Neural progenitor cell (in vitro differentiated cells): ENCODE measurements around the gene TNRC18. TPM values are rescaled to one million over a fixed set of nuclear protein-coding genes. Genes with fewer than 3 reads are reported as not detected.

Source experiments
- DNase-seq: peaks from one replicate; pipeline ENCODE4 v3.0.0-alpha.2; 2016; ENCODE audit warnings: low spot score
- H2AFZ ChIP-seq: fragments of 200-600 bp; sonication (generic); replicated peaks from 2 replicates; pipeline ENCODE4 v1.6.1; 2016; ENCODE audit warnings: antibody characterized with exemption
- H3F3A ChIP-seq: fragments of 200-600 bp; sonication (generic); 2 replicates; pipeline ENCODE4 v1.6.1; 2016; ENCODE audit warnings: antibody characterized with exemption, low read depth
- H3K27ac ChIP-seq: fragments of 200-600 bp; sonication (generic); 2 replicates; pipeline ENCODE4 v1.5.1; 2016; ENCODE audit warnings: mild to moderate bottlenecking
- H3K27me3 ChIP-seq: fragments of 200-600 bp; sonication (generic); 2 replicates; pipeline ENCODE4 v1.6.1; 2016; ENCODE audit warnings: mild to moderate bottlenecking, moderate library complexity
- H3K36me3 ChIP-seq: fragments of 200-600 bp; sonication (generic); 2 replicates; pipeline ENCODE4 v1.5.1; 2016
- H3K4me1 ChIP-seq: fragments of 200-600 bp; sonication (generic); 2 replicates; pipeline ENCODE4 v1.6.1; 2016; ENCODE audit warnings: mixed run types
- H3K4me2 ChIP-seq: fragments of 200-600 bp; sonication (generic); 2 replicates; pipeline ENCODE4 v1.6.1; 2016
- H3K4me3 ChIP-seq: fragments of 200-600 bp; sonication (generic); 2 replicates; pipeline ENCODE4 v1.5.1; 2016
- H3K79me2 ChIP-seq: fragments of 200-600 bp; sonication (generic); 2 replicates; pipeline ENCODE4 v1.6.1; 2016; ENCODE audit warnings: low read depth
- H3K9ac ChIP-seq: fragments of 200-600 bp; sonication (generic); 2 replicates; pipeline ENCODE4 v1.6.1; 2016
- H3K9me3 ChIP-seq: fragments of 200-600 bp; sonication (generic); 2 replicates; pipeline ENCODE4 v1.5.1; 2016; ENCODE audit warnings: low read depth
- H4K20me1 ChIP-seq: fragments of 200-600 bp; sonication (generic); 2 replicates; pipeline ENCODE4 v1.6.1; 2016; ENCODE audit warnings: low read depth
- H3K27ac Mint-ChIP-seq: 3 replicates; pipeline ENCODE4 v1.8.0; 2021; ENCODE audit warnings: mixed read lengths
- H3K27me3 Mint-ChIP-seq: 2 replicates; pipeline ENCODE4 v1.8.0; 2022; ENCODE audit warnings: low read depth, mild to moderate bottlenecking, inconsistent platforms, moderate library complexity, mixed read lengths; ENCODE audit not compliant: insufficient read depth
- H3K36me3 Mint-ChIP-seq: 3 replicates; pipeline ENCODE4 v1.8.0; 2021; ENCODE audit warnings: mixed read lengths
- H3K4me1 Mint-ChIP-seq: 3 replicates; pipeline ENCODE4 v1.8.0; 2021; ENCODE audit warnings: mixed read lengths
- H3K4me3 Mint-ChIP-seq: 3 replicates; pipeline ENCODE4 v1.8.0; 2021; ENCODE audit warnings: mild to moderate bottlenecking, moderate library complexity, mixed read lengths
- H3K9me3 Mint-ChIP-seq: 3 replicates; pipeline ENCODE4 v1.8.0; 2020; ENCODE audit warnings: mixed read lengths
- EZH2 ChIP-seq: fragments of 200-600 bp; sonication (generic); IDR thresholded peaks from 2 replicates; pipeline ENCODE4 v1.6.1; 2017; ENCODE audit warnings: antibody characterized with exemption, mild to moderate bottlenecking, moderate library complexity
- EZH2phosphoT487 ChIP-seq: fragments of 200-600 bp; sonication (generic); IDR thresholded peaks from 2 replicates; pipeline ENCODE4 v1.6.1; 2017; ENCODE audit warnings: antibody characterized with exemption
- total RNA-seq: library from RNA; depleted of rRNA; stranded (reverse); fragments of >200 nt; gene quantifications from 2 replicates; pipeline ENCODE4 v1.2.3, GENCODE V29; 2015; ENCODE audit warnings: low replicate concordance
- TF ChIP-seq, protein P1 (sequence below): fragments of 200-600 bp; sonication (generic); IDR thresholded peaks from 2 replicates; pipeline ENCODE4 v1.5.1; 2017; ENCODE audit warnings: antibody characterized with exemption, mild to moderate bottlenecking

Gene TNRC18
- total RNA-seq, 1 donor from 2014 or later = 16.1 TPM

DNA sequence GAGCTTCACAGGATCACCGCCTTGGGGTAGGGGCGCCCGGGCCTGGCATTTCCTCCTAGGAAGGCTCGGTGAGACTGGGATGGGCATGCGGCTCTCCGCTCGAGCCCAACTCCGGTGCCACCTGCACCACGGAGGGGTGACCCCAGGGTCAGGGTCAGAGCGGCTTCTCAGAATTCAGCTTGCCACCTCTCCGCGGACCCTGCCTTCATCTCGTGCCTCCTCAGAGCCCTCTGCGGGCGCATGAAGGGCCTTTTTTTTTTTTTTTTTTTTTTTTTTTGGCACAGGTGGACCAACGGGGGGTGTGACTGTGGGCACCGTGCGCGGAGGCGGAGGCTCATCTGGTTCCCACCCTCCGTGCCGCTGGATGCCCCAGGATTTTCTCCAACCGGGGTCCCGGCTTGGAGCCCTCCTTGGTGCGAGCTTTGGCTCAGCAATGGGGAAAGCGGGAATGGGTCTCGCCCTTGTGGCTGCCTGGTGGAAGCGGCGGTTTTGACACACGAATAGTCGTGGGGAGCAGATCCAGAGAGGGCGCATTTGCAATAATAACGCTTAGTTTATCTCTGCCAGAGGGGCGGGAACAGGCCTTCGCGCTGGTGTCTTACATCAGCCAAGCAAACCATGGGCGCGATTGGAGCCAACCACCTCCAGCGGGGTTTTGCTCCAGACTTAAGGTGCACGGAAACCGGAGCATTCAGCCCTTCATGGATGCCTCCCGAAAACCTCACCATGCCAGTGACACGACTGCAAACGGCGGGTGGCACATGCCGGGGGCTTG lies 5.0 kb upstream of the TNRC18 start:
- Histone ChIP-seq H3K9ac (no peak overlapping the region), H3K9me3 (no peaks in the 10 kb centered on the region), H3K79me2 (peaks cover 26% of the 10 kb centered on the region), H3K36me3 (no peaks in the 10 kb centered on the region), H3K4me3 (peak overlapping the region; percentile 88), H3K27me3 (peaks cover 53% of the 10 kb centered on the region), H3K4me2 (peak overlapping the region; percentile 87), H3K4me1 (peaks cover 23% of the 10 kb centered on the region), H3F3A (peaks cover 47% of the 10 kb centered on the region), H2AFZ (no peak overlapping the region), H3K27ac (no peak overlapping the region), H4K20me1 (peaks cover 53% of the 10 kb centered on the region)
- Mint-ChIP-seq H3K4me1 (peaks cover 36% of the 10 kb centered on the region), H3K4me3 (peak overlapping the region; percentile 94), H3K36me3 (peaks cover 16% of the 10 kb centered on the region), H3K27ac (peak overlapping the region; percentile 57), H3K9me3 (peaks cover 7% of the 10 kb centered on the region), H3K27me3 (peaks cover 26% of the 10 kb centered on the region)
- TF ChIP-seq EZH2 (peak; percentile 37), EZH2phosphoT487 (peak; percentile 39)
- TF ChIP-seq, protein P1, sequence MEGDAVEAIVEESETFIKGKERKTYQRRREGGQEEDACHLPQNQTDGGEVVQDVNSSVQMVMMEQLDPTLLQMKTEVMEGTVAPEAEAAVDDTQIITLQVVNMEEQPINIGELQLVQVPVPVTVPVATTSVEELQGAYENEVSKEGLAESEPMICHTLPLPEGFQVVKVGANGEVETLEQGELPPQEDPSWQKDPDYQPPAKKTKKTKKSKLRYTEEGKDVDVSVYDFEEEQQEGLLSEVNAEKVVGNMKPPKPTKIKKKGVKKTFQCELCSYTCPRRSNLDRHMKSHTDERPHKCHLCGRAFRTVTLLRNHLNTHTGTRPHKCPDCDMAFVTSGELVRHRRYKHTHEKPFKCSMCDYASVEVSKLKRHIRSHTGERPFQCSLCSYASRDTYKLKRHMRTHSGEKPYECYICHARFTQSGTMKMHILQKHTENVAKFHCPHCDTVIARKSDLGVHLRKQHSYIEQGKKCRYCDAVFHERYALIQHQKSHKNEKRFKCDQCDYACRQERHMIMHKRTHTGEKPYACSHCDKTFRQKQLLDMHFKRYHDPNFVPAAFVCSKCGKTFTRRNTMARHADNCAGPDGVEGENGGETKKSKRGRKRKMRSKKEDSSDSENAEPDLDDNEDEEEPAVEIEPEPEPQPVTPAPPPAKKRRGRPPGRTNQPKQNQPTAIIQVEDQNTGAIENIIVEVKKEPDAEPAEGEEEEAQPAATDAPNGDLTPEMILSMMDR = no peak
- DNase-seq = peak; percentile 50

DNA sequence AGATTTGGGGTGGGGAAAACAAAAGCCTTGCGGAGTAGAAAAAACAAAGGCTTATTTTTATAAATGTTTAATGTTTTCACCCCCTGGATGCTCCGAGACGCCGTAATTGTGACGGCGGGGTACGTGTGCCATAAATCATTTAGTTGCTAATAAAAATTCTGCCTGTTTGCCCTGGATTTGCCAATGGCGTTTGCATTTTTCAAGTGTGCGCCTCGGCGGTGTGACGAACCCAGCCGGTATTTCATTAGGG lies 2.5 kb upstream of the TNRC18 start:
- peaks cover 55% of the 10 kb centered on the region for H3K27me3 ChIP-seq
- peak overlapping the region; percentile 94 for H3K27ac ChIP-seq
- H3K9ac ChIP-seq = peak overlapping the region; percentile 30
- H3K79me2 ChIP-seq = peaks cover 49% of the 10 kb centered on the region
- TF ChIP-seq EZH2 = no peak
- TF ChIP-seq EZH2phosphoT487 = no peak
- TF ChIP-seq, protein P1 = no peak
- H3K4me3 Mint-ChIP-seq = peak overlapping the region; percentile 96
- H3K36me3 ChIP-seq = no peaks in the 10 kb centered on the region
- H3K4me1 Mint-ChIP-seq = peaks cover 22% of the 10 kb centered on the region
- DNase-seq = no peak
- H3K4me3 ChIP-seq = peak overlapping the region; percentile 88
- peaks cover 19% of the 10 kb centered on the region for H3K27me3 Mint-ChIP-seq
- H3F3A ChIP-seq = peaks cover 64% of the 10 kb centered on the region
- H3K9me3 ChIP-seq = no peaks in the 10 kb centered on the region
- H4K20me1 ChIP-seq = peaks cover 53% of the 10 kb centered on the region
- H3K4me2 ChIP-seq = peak overlapping the region; percentile 87
- H3K36me3 Mint-ChIP-seq = peaks cover 2% of the 10 kb centered on the region
- peaks cover 23% of the 10 kb centered on the region for H3K4me1 ChIP-seq
- H3K27ac Mint-ChIP-seq = peak overlapping the region; percentile 100
- no peak overlapping the region for H2AFZ ChIP-seq
- H3K9me3 Mint-ChIP-seq = no peaks in the 10 kb centered on the region

DNA sequence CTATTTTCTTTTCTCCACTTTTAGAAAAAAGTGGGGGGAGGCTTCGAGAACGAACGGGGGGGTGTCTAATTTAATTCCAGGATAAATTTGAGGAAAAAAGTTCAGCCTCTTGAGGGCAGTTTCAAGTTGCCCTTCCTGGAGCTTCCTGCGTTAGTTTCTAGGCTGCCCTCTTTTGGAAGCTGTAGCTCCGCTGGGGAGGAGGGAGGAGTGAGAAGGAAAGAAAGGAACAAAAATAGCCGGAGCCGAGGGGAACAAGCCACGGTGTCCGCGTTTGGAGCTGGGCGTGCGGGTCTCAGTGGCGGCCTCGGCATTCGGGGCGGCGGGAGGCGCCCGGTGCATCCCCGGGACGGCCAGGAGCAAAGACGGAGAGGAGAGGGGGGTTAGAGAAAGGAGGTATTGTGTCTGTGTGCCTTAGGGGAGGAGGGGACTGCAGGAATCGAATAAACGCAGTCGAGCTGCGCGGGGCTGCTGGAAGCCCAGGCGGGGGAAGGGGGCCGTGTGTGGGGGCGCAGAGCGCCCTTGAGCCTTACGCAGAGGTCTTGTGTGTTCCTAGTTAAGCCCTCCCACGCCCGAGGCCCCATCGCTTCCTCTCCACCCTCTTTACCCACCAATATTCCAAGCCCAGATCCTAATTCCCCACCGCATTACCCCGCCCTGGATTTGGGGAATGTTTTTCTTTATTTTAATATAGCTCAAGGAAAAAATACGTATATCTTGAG lies 2.0 kb upstream of the TNRC18 start:
- peaks cover 64% of the 10 kb centered on the region for H3F3A ChIP-seq
- H3K36me3 Mint-ChIP-seq = peaks cover 2% of the 10 kb centered on the region
- DNase-seq = peak; percentile 89
- peak overlapping the region; percentile 96 for H3K4me3 Mint-ChIP-seq
- no peak for TF ChIP-seq EZH2
- no peak for TF ChIP-seq EZH2phosphoT487
- TF ChIP-seq, protein P1 = no peak
- H3K36me3 ChIP-seq = no peaks in the 10 kb centered on the region
- H3K27me3 ChIP-seq = peaks cover 55% of the 10 kb centered on the region
- H3K4me1 Mint-ChIP-seq = peaks cover 21% of the 10 kb centered on the region
- H3K4me2 ChIP-seq = peak overlapping the region; percentile 87
- H3K9me3 Mint-ChIP-seq = no peaks in the 10 kb centered on the region
- peaks cover 54% of the 10 kb centered on the region for H3K79me2 ChIP-seq
- H3K9ac ChIP-seq = peak overlapping the region; percentile 51
- H2AFZ ChIP-seq = no peak overlapping the region
- peak overlapping the region; percentile 88 for H3K4me3 ChIP-seq
- H3K27ac Mint-ChIP-seq = peak overlapping the region; percentile 100
- H3K27ac ChIP-seq = peak overlapping the region; percentile 94
- peaks cover 19% of the 10 kb centered on the region for H3K27me3 Mint-ChIP-seq
- H3K4me1 ChIP-seq = peaks cover 23% of the 10 kb centered on the region
- H4K20me1 ChIP-seq = peaks cover 53% of the 10 kb centered on the region
- no peaks in the 10 kb centered on the region for H3K9me3 ChIP-seq
